HFFc6 (cell line): ENCODE measurements around the gene MAB21L3. TPM values are rescaled to one million over a fixed set of nuclear protein-coding genes. Genes with fewer than 3 reads are reported as not detected.

ENCODE experiments used
- DNase-seq: peaks from one replicate; pipeline ENCODE4 v3.0.0-alpha.2; 2018
- H3K27ac Mint-ChIP-seq: 2 replicates; pipeline ENCODE4 v1.8.0; 2020; ENCODE audit warnings: mild to moderate bottlenecking, mixed read lengths
- H3K27me3 Mint-ChIP-seq: 2 replicates; pipeline ENCODE4 v1.8.0; 2021; ENCODE audit warnings: mild to moderate bottlenecking, moderate library complexity, mixed read lengths; ENCODE audit not compliant: insufficient read depth
- H3K36me3 Mint-ChIP-seq: 2 replicates; pipeline ENCODE4 v1.8.0; 2021; ENCODE audit warnings: low read depth, mixed read lengths
- H3K4me1 Mint-ChIP-seq: 2 replicates; pipeline ENCODE4 v1.8.0; 2020; ENCODE audit warnings: low read depth, mixed read lengths
- H3K4me3 Mint-ChIP-seq: 2 replicates; pipeline ENCODE4 v1.8.0; 2020; ENCODE audit warnings: mild to moderate bottlenecking, moderate library complexity, mixed read lengths
- H3K9me3 Mint-ChIP-seq: 2 replicates; pipeline ENCODE4 v1.8.0; 2020; ENCODE audit warnings: mild to moderate bottlenecking, mixed read lengths
- total RNA-seq, 6 experiments: library from RNA; stranded (reverse); fragmentation: NEBNext Ultra II Directional; extraction: Animal tissue kit (Norgen Biotek cat#: 25700); gene quantifications; 2 replicates in 1 of 6; 3 replicates in 5 of 6; pipeline ENCODE4 v1.2.3, GENCODE V29; 2021
- TF ChIP-seq, protein P1 (sequence below): fragments of 200-600 bp; sonication (generic); IDR thresholded peaks from 2 replicates; pipeline ENCODE4 v1.5.0; 2021; ENCODE audit warnings: antibody characterized with exemption, mild to moderate bottlenecking

The MAB21L3 gene
- total RNA-seq, 6 experiments from 2014 or later = 0.07 to 0.08 (median 0.07) TPM; not detected in 3

DNA sequence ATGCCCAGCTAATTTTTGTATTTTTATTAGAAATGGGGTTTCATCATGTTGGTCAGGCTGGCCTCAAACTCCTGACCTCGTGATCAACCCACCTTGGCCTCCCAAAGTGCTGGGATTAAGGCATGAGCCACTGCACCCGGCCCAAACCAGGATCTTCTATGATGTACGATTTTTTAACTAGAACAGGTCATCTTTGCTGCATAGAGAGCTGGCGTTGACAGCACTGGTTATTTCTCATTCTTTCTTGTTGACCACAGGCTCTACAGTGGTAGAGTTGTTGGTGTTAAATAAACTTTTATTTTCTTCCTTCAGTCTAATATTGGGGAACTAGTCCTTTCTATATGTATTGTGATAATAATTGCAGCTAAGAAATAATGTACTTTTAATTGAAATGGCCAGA is 3.8 kb upstream of the MAB21L3 start:
- no peak for DNase-seq
- H3K27me3 Mint-ChIP-seq = peaks cover 2% of the 10 kb centered on the region
- H3K4me1 Mint-ChIP-seq = peaks cover 35% of the 10 kb centered on the region
- no peaks in the 10 kb centered on the region for H3K36me3 Mint-ChIP-seq
- H3K9me3 Mint-ChIP-seq = no peaks in the 10 kb centered on the region
- H3K27ac Mint-ChIP-seq = no peak overlapping the region
- TF ChIP-seq, protein P1, sequence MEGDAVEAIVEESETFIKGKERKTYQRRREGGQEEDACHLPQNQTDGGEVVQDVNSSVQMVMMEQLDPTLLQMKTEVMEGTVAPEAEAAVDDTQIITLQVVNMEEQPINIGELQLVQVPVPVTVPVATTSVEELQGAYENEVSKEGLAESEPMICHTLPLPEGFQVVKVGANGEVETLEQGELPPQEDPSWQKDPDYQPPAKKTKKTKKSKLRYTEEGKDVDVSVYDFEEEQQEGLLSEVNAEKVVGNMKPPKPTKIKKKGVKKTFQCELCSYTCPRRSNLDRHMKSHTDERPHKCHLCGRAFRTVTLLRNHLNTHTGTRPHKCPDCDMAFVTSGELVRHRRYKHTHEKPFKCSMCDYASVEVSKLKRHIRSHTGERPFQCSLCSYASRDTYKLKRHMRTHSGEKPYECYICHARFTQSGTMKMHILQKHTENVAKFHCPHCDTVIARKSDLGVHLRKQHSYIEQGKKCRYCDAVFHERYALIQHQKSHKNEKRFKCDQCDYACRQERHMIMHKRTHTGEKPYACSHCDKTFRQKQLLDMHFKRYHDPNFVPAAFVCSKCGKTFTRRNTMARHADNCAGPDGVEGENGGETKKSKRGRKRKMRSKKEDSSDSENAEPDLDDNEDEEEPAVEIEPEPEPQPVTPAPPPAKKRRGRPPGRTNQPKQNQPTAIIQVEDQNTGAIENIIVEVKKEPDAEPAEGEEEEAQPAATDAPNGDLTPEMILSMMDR = no peak
- no peak overlapping the region for H3K4me3 Mint-ChIP-seq

DNA sequence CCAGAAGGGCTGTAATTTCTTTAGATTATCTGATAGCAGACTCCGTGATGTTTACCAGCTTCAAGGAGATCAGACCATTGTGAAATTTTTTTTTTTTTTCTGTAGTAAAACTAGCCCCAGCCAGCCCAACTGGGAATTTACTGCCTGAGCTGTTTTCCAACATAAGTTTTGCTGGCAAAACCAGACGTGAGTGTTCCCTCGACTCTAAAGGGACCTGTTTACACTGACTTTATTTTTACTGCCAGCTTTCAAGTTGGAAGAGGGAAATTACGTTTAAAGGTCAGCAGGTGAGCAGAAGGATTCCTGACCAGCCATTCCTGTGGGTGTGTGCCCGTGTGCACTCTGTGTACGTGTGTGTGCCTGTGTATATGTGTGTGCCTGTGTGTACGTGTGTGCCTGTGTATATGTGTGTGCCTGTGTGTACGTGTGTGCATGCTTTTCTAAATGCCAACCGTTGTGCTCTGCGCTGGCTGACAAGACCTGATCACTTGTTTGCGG is 374 bp downstream of the MAB21L3 start:
- no peaks in the 10 kb centered on the region for H3K9me3 Mint-ChIP-seq
- H3K27ac Mint-ChIP-seq = no peak overlapping the region
- no peaks in the 10 kb centered on the region; the same call in 1 of the 2 replicates for H3K27me3 Mint-ChIP-seq
- no peak for DNase-seq
- TF ChIP-seq, protein P1 = no peak
- H3K4me3 Mint-ChIP-seq = no peak overlapping the region
- peaks cover 66% of the 10 kb centered on the region for H3K4me1 Mint-ChIP-seq
- 0 out of 2 replicates have a peak, but pooled peaks cover 5% of the 10 kb centered on the region for H3K36me3 Mint-ChIP-seq

DNA sequence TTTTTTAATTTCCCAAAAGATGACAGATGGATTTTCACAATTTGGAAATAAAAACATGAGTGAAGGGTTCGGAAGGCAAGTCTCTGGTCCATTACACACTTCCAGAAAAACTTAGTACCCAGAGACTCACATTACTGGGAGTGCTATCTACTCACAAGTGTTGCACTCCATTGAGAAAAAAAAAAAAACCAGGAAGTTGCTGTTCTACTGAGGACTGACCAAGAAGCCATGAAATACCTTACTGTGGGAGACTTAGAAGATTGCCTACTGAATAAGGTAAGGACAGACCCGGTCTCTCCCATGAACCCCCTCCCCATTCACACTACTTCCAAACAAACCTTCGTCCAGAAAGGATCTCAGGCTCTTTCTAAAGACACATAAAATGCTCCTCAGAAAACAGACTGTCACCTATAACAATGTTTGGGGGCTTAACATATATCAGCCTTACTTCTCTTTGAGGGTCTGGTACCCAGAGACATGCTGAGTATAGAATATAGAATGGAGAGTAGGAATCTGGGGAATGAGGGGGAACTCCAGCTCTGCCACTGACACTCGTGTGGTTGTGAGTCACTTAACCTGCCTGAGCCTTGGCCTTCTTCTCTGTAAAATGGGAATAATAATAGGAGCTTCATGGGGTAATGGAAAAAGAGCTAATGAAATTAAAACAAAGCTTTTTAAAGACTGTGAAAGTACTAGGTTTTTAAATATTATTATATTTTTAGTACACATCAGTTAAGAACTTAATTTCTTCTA is 1.4 kb downstream of the MAB21L3 start:
- 0 out of 2 replicates have a peak, but pooled peaks cover 5% of the 10 kb centered on the region for H3K36me3 Mint-ChIP-seq
- H3K27ac Mint-ChIP-seq = no peak overlapping the region
- DNase-seq = no peak
- H3K9me3 Mint-ChIP-seq = no peaks in the 10 kb centered on the region
- TF ChIP-seq, protein P1 = no peak
- peaks cover 2% of the 10 kb centered on the region; the same call in 1 of the 2 replicates for H3K27me3 Mint-ChIP-seq
- peaks cover 73% of the 10 kb centered on the region for H3K4me1 Mint-ChIP-seq
- H3K4me3 Mint-ChIP-seq = no peak overlapping the region

DNA sequence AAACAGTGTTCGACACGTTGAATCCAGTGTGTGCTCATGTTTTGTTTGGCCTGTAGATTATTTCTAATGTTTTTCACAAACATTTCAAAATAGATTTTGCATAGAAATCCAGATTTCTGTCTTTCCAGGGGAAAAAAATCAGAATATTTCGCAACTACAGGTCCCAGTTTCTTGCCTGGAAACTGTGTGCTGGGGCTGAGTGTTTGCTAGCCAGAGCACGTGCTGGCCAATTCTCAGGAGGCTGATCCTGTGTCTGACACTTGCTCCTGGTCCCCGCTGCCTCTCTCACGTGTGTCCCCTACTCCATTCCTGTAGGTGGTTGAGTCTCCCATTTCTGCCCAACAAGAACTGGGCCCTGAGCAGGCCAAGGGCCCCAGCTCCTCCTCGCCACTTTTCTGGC is 2.4 kb downstream of the MAB21L3 start:
- TF ChIP-seq, protein P1 = no peak

DNA sequence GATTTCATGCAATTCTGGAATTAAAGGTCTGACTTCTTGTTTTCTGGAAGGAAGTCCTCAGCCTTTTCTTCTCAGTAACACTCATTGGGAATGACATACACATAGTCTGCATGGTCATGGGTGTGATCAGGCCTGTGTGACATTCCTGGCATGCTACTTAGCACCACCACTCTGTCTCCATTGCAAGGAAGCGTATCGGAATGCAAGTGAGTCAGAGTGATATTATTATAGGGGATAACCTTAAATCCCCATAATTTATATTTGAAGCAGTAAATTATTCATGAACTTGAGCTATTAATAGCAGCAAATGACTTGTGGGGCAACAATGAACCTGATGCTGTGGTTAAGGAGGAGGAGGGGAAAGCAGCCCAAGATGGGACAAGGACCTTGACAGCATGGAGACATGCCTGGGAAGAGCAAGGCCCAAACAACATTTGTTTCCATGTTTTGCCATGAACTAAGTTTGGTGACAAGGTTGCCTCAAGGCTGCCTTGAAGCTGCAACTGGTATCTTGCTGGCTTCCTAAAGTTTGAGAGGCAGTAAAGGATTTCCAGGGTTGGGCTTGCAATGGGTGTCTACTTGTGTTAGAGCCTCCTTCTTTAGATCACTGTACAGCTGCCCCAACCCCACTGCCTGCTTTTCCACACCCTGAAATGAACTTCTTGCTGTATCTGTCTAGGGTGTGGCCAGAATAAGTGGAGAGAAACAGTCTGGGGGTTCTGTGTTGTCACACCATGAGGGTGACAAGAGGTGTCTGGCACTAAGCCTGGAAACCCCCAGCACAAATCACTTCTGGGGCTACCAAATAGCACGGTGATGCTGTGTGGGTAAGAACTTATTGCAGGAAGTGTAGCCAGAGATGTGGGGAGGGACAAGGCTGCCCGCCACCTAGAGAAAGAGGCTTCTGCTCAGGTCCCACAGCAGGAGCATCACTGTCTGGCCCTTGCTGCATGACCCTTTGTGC is 4.6 kb downstream of the MAB21L3 start:
- Mint-ChIP-seq H3K4me1 (peaks cover 59% of the 10 kb centered on the region), H3K9me3 (no peaks in the 10 kb centered on the region), H3K4me3 (no peak overlapping the region; the same call in 1 of the 2 replicates), H3K36me3 (peaks cover 9% of the 10 kb centered on the region; the same call in 1 of the 2 replicates), H3K27me3 (peaks cover 5% of the 10 kb centered on the region), H3K27ac (peak overlapping the region; percentile 64)
- TF ChIP-seq, protein P1 = no peak
- DNase-seq = peak; percentile 91

More for the DNA sequence above, 2.4 kb downstream of the MAB21L3 start:
- Mint-ChIP-seq H3K4me3 (no peak overlapping the region), H3K36me3 (peaks cover 8% of the 10 kb centered on the region; the same call in 1 of the 2 replicates), H3K27me3 (peaks cover 4% of the 10 kb centered on the region; the same call in 1 of the 2 replicates), H3K27ac (no peak overlapping the region), H3K4me1 (peaks cover 74% of the 10 kb centered on the region), H3K9me3 (no peaks in the 10 kb centered on the region)
- no peak for DNase-seq
